Epithelial cell of alveolus of lung (primary cell): Measurements from ENCODE around the gene ZNF124. TPM values are rescaled to one million over a fixed set of nuclear protein-coding genes. Genes with fewer than 3 reads are reported as not detected.

Experiments
- total RNA-seq: library from RNA; depleted of rRNA; stranded (reverse); fragments of >200 nt; gene quantifications from 2 replicates; pipeline ENCODE4 v1.2.1, GENCODE V29; 2015

The ZNF124 gene
- total RNA-seq: 11.4 and 18.7 TPM in 2 replicates

GRCh38 chr1:247171875-247172563 is at the start of gene ZNF124:
Gene ZNF124, minus strand, starts transcription at chr1:247172020. Its CDS starts 143 bp downstream, at chr1:247171877.

Other genes with a start within 250 kb of the ZNF124 start
- 16.7 and 18.1 TPM in 2 replicates for gene AHCTF1, start 240.1 kb downstream of the ZNF124 start, total RNA-seq
- 2.0 and 2.5 TPM in 2 replicates for gene ZNF695, start 164.0 kb downstream of the ZNF124 start, total RNA-seq
- 0.96 and 2.6 TPM in 2 replicates for gene ZNF670, start 93.2 kb downstream of the ZNF124 start, total RNA-seq
- gene ZNF669, start 67.7 kb downstream of the ZNF124 start, total RNA-seq: 4.9 and 14.8 TPM in 2 replicates
- not detected in 2 replicates for gene VN1R5, start 84.1 kb upstream of the ZNF124 start, total RNA-seq
- gene ZNF496, start 159.8 kb upstream of the ZNF124 start, total RNA-seq: 29.5 and 51.2 TPM in 2 replicates
- 0.13 and 0.32 TPM in 2 replicates for gene NLRP3, start 244.2 kb upstream of the ZNF124 start, total RNA-seq